ENCODE data around the gene PODNL1.
"Not testable (repeated sequence)": the region's sequence is repeated elsewhere in the genome, so short reads cannot be mapped to it uniquely, and the experiment has no call there.

Gene PODNL1

GRCh38 chr19:13972368-13973155 is 34.3 kb upstream of the PODNL1 start:
- no peak for DNase-seq (ENCODE audit: low spot score)

GRCh38 chr19:13971868-13972267 is 33.7 kb upstream of the PODNL1 start:
- DNase-seq (ENCODE audit: low spot score) = not testable (repeated sequence)

- DNase-seq (ENCODE audit: low spot score) = no peak
Measured at GRCh38 chr19:13969897-13970296, 31.7 kb upstream of the PODNL1 start.

GRCh38 chr19:13968999-13969398 is 30.8 kb upstream of the PODNL1 start:
- DNase-seq (ENCODE audit: low spot score) = no peak

GRCh38 chr19:13968383-13968935 is 30.2 kb upstream of the PODNL1 start:
- no peak for DNase-seq (ENCODE audit: low spot score)

- DNase-seq (ENCODE audit: low spot score) = not testable (repeated sequence)
Measured at GRCh38 chr19:13967206-13967605, 29.0 kb upstream of the PODNL1 start.

- no peak for DNase-seq (ENCODE audit: low spot score)
Measured at GRCh38 chr19:13966684-13967128, 28.5 kb upstream of the PODNL1 start.

- DNase-seq (ENCODE audit: low spot score) = no peak
Measured at GRCh38 chr19:13965926-13966683, 27.9 kb upstream of the PODNL1 start.

- DNase-seq (ENCODE audit: low spot score) = no peak
Measured at GRCh38 chr19:13965377-13965896, 27.2 kb upstream of the PODNL1 start.

- no peak for DNase-seq (ENCODE audit: low spot score)
Measured at GRCh38 chr19:13964776-13965175, 26.6 kb upstream of the PODNL1 start.

- DNase-seq (ENCODE audit: low spot score) = no peak
Measured at GRCh38 chr19:13963603-13964105, 25.4 kb upstream of the PODNL1 start.

GRCh38 chr19:13962699-13963602 is 24.7 kb upstream of the PODNL1 start:
- DNase-seq (ENCODE audit: low spot score) = no peak

- DNase-seq (ENCODE audit: low spot score) = no peak
Measured at GRCh38 chr19:13961826-13962698, 23.8 kb upstream of the PODNL1 start.

- no peak for DNase-seq (ENCODE audit: low spot score)
Measured at GRCh38 chr19:13960863-13961784, 22.9 kb upstream of the PODNL1 start.

GRCh38 chr19:13959962-13960862 is 22.0 kb upstream of the PODNL1 start:
- DNase-seq (ENCODE audit: low spot score) = no peak

GRCh38 chr19:13959141-13959961 is 21.1 kb upstream of the PODNL1 start:
- no peak for DNase-seq (ENCODE audit: low spot score)

- DNase-seq (ENCODE audit: low spot score) = no peak
Measured at GRCh38 chr19:13958043-13958442, 19.8 kb upstream of the PODNL1 start.

Data from LoVo (cell line).